Tibial nerve (tissue), 4 donors: ENCODE measurements around the gene SKP1.

Experiments used
- EP300 ChIP-seq, 2 donors: sonication (generic); formaldehyde crosslinking; IDR thresholded peaks; one replicate each; pipeline ENCODE4 v1.6.1; 2017; ENCODE audit warnings: antibody characterized with exemption in 2 of 2, mild to moderate bottlenecking in 1 of 2
- POLR2A ChIP-seq, 2 donors: fragments of 450-650 bp; IDR thresholded peaks; one replicate each; pipeline ENCODE4 v1.6.1; 2017; ENCODE audit warnings: antibody characterized with exemption in 2 of 2, mild to moderate bottlenecking in 2 of 2, moderate library complexity in 2 of 2
- TF ChIP-seq, protein P1 (sequence below), 5 experiments: fragments of 200-600 bp in 3 of 5; fragments of 450-650 bp in 2 of 5; sonication (generic) in 3 of 5; IDR thresholded peaks; one replicate each; pipeline ENCODE4 v1.5.1; 2016 to 2019; ENCODE audit warnings: antibody characterized with exemption in 5 of 5, mild to moderate bottlenecking in 3 of 5, moderate library complexity in 2 of 5

DNA sequence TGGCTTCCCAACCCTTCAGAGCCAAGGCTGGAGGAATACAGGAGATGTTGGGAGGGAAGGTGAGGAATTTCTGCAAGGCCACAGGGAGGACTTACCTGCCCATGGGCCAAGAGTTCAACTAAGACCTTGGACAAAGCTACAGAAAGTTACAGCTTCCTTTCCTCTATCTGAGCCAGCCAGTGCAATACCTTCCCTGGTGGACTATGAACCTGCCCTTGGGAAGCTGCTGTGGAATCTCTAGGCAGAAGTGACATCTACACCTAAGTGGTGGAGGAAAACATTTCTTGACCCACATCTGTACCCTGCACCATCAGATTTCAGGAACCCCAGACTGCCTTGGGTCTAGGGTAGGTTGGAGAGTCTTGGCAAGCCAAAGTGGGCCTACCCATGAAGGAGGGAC is 6.7 kb upstream of the SKP1 start:
- TF ChIP-seq, protein P1, sequence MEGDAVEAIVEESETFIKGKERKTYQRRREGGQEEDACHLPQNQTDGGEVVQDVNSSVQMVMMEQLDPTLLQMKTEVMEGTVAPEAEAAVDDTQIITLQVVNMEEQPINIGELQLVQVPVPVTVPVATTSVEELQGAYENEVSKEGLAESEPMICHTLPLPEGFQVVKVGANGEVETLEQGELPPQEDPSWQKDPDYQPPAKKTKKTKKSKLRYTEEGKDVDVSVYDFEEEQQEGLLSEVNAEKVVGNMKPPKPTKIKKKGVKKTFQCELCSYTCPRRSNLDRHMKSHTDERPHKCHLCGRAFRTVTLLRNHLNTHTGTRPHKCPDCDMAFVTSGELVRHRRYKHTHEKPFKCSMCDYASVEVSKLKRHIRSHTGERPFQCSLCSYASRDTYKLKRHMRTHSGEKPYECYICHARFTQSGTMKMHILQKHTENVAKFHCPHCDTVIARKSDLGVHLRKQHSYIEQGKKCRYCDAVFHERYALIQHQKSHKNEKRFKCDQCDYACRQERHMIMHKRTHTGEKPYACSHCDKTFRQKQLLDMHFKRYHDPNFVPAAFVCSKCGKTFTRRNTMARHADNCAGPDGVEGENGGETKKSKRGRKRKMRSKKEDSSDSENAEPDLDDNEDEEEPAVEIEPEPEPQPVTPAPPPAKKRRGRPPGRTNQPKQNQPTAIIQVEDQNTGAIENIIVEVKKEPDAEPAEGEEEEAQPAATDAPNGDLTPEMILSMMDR (IDR thresholded peaks at IDR 0.05) = no peak
- TF ChIP-seq POLR2A (IDR thresholded peaks at IDR 0.05) (no peak), EP300 (IDR thresholded peaks at IDR 0.05) (no peak)
